GM19467 (cell line): Measurements from ENCODE around the gene XXYLT1.

Source experiments
- ATAC-seq: cut with Tn5 transposase; IDR thresholded peaks from one replicate; pipeline ENCODE4 v1.9.1; 2021; ENCODE audit warnings: mild to moderate bottlenecking, moderate library complexity; ENCODE audit not compliant: unreplicated experiment

XXYLT1 gene

GRCh38 chr3:195172039-195172684, 98.8 kb downstream of the XXYLT1 start:
- ATAC-seq: no peak

- ATAC-seq: no peak
Measured at GRCh38 chr3:195171093-195171873, 99.7 kb downstream of the XXYLT1 start.

- ATAC-seq: no peak
Measured at GRCh38 chr3:195170496-195170895, 100.5 kb downstream of the XXYLT1 start.

- ATAC-seq: no peak
Measured at GRCh38 chr3:195169011-195169649, 101.8 kb downstream of the XXYLT1 start.

DNA sequence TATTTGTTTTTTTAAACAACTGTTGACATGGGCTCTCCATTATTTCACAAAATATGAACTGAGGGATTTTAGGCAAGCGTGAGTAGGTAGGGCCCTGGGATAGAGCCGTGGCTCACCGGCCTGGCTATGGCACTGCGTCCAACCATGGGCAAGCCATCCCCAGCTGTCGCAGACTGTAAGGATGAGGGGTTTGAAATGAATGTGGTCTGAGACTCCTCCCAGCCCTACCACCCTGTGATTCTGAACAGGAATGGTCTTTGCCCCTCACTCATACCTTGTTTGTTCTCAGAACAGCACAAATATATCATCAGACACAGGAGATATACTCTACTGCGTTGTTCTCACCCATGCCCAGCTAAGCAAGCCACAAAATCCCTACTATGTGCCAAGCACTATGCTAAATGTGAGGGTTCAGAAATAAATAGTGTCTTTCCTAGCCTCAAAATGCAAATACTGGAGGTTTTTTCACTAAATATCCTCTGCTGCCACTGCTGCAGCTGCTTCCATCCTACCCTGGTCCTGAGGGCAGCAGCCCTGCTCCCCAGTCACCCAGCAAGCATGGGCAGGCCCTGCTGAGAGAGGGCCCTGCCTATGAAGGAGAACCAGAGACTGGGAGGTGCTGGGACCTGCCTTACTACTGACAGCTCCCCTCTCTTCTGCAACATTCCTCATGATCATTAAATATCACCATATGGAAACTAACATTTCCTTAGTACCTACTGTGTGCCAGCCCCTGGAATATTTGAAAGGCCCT, 102.8 kb downstream of the XXYLT1 start:
- no peak for ATAC-seq

DNA sequence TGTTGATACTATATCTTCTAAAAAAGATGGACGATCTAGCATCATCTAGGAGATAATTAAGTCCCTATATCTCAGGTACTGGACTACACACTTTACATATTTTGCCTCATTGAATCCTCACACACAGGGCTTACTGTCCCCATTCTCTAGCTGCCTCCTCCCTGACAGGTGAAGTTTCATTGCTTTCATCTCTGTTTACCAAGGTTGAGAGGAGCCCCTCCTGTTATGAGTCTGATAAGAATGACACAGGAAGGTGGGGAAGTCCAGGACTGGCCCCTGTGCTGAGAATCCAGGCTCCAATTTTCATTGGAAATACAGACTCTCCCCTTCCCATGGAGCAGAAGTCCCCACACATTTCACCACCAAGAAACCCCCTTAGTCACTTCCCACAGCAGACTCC, 105.2 kb downstream of the XXYLT1 start:
- ATAC-seq: no peak

DNA sequence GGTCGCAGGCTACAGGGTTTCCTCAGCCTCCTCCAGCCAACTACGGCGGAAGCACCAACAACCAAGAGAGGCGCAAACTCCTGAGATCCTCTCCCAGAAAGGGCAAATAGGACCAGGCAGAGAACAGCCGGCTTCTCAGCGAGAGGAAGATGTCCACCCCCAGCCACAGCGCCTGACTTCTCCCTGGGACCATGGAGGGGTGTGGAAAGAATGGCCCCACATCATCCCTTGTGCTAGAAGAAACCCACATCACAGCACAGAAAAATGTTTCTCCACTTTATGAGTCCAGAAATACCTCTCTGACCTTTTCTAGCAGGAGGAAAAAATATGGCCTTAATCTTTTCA, 105.7 kb downstream of the XXYLT1 start:
- no peak for ATAC-seq

DNA sequence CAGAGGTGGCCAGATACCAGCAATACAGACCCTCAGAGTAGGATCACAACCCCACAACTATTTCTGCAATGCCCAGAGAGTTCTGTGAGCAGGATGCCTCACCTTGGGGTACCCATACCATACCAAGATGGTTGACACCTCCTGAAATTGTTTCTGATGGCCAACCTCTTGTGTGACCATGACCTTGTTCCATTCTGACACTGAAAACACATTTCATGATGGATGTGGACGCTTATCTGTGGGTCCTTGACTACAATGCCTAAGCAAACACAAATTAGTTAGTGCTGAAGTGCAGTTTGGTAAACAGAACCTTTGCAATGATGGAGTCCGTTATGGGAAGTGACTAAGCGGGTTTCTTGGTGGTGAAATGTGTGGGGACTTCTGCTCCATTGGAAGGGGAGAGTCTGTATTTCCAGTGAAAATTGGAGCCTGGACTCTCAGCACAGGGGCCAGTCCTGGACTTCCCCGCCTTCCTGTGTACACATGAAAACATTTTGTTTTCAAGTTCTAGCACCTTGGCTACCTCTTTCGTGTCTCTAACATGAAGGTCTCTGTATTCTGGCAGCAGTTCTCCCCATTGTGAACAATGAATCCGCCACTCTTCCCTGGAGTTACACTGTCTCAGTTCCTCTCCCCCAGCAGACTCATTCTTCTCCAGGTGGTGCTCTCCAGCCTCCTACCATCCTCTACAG, 106.2 kb downstream of the XXYLT1 start:
- ATAC-seq: no peak

DNA sequence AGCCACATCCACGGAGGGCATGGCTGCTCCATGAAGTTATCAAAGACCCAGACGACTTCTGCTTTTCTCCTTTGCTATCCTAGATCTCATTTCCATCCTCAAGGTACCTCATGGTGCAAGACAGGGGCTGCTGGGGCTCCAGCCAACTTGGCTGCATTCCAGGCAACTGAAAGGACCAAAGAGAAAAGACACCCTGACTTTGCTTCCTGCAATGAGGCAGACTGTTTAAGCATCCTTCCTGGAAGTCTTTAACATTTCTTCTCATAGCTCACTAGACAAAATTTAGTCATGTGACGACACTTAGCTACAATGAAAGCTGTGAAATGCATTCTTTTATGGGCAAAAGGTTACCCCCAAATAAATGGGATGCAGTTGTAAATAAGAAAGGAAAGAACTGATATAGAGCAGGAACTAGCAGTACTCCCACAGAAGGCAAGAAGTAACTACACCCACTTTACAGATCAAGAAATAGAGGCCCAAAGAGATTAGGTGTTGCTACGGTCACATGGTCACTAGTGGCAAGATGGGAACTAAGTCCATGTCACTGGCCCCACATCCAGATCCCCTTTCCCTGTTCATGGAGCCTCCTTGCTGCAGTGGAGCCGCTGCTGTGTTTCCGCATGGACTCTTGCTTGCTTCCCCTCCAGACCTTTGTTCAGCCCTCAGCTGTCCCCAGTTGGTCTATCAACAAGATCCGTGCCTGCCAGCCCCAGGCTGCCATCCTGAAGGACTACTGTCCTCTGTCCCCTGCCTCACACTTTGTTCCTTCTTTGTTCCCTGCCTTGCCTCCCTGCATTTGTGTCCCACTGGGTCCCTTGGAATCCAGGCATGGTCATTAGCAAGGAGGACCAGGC, 107.0 kb downstream of the XXYLT1 start:
- no peak for ATAC-seq

DNA sequence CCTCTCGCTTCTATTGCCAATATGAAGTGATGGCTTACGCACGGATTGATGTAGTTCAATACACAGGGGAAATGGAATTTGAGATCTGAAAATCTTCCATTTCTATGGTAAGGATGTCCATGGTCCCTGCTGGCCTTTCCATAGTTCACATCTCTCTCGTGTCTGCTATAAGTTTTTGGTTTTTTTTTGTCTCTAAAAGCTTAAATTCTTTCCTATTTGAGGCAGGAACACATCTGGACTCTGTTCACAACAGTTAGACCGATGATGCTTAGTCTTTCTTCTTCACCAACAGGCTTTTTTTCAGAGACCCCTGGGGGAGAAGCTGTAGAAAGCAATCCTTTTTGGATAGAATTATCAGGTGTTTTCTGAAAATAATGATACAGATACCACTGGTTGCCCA, 108.1 kb downstream of the XXYLT1 start:
- no peak for ATAC-seq

GRCh38 chr3:195162033-195162669, 108.8 kb downstream of the XXYLT1 start:
- no peak for ATAC-seq

GRCh38 chr3:195160908-195161434, 110.0 kb downstream of the XXYLT1 start:
- ATAC-seq: no peak

DNA sequence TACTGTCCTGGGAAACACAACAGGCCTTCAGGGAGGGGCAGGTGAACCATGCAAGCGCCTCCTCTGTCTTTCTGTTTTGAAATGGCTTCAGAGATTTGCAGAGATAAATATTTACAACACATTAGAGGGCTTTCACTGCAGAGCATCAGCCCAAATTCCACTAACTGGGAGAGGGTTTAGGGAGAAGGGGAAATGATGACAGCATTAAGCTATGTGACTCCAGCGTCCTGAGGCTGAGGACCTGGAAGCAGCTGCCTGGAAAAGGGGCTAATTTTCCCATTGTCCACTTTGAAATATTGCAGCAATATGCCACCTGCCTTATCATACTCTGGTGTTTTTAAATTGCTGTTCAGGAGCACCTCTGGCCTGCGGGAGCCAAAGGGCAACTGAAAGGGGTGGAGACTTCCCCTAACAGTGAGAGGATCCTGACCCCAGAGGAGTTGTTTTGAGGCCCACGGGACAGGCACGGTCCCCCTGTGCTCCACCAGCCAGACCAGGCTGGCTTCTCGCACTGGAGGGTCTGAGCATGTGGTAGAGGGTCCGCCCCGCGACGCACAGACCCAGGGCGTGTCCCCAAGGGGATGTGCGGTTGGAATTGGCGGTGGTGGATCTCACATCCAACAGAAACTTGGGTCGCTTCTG, 110.6 kb downstream of the XXYLT1 start:
- ATAC-seq: no peak

DNA sequence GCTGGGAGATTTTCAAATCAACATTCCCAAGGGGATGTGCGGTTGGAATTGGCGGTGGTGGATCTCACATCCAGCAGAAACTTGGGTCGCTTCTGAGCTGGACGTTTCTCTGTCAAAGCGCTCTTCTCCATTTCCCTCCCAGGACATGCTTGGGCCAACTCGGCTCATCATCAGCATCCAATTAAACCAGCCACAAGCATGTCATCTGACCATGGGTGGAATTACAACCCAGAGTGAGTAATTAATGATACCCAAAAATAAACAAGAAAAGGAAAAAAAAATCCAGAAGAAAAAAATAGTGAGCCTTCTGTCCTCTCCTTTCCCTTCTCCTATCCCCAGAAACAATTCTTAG, 111.2 kb downstream of the XXYLT1 start:
- ATAC-seq: no peak

- no peak for ATAC-seq
Measured at GRCh38 chr3:195159117-195159813, 111.7 kb downstream of the XXYLT1 start.

DNA sequence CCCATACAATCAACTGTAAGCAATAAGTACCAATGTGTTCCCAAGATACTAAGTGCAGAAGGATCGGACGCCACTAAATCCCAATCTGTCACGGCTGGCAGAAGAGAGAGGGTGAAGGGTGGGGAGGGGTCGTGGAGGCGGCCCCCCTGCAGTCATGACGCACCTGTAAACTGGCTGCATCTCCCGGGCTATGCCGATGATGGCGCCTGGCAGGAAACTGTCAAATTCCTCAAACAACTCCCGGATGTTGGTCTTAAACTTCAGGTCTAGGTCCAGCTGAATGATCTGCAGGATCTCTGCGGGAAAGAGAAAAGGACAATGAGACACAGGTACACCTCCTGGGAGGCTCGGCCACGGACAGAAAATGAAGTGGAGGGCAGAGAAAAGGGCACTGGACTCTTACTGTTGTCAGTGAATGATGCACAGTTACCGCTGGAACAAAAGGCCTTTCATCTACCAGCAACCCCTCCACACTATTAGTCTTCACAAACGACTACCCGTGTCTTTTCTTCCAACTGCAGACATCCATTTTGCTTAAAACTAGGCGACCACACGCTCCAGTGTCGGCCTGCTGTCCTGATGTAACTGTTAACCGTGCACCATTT, 114.6 kb downstream of the XXYLT1 start:
- ATAC-seq: no peak

DNA sequence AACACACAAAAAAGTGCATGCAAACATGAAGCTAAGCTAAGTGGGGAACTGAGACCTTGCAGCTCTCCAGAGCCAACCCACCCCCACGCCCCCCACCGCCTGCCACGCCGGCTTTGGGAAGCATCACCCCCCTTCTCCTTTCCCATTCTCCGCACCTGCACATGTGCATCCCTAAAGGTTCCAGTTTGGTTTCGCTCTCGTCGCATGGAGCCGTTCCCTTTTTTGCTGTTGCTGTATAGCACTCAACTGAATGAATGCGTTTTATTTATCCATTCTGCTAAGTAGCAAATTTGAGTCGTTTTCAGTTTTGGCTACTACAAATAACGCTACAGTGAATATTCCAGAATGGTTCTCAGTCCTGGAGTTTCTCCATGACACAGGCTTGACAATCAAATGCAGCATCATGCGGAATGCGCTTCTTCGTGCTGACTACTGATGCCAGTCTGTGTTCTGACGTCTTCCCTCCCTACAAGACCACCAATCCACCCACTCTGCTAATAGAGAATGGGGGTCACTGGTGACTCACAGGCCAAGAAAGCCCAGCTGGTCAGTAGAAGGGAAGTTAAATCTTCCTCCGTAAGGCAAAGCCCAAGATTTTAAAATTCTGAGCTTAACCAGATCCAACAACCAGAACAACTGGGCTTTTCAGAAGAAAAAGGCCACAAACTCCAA, 115.3 kb downstream of the XXYLT1 start:
- ATAC-seq: no peak
